ENCODE data around the gene SMIM32. TPM values are rescaled to one million over a fixed set of nuclear protein-coding genes. Genes with fewer than 3 reads are reported as not detected.

Gene SMIM32
- total and polyA plus RNA-seq, 9 of the 15 experiments (the other 6 are each of a cell fraction or from before 2014, with no cell fraction given) = not detected

- intact Hi-C loops (cut with micrococcal nuclease) (no loop called here), in situ Hi-C loops (cut with MboI) (loop anchor here (10.0 kb wide), 1 partner anchor 251 kb away; the partner anchor contains the start of gene LECT2)
- Histone ChIP-seq H3K4me3 (no peak overlapping the region), H3K9ac (ENCODE audit: insufficient read depth in 1 of 2, low read depth in 2 of 2, low read length in 2 of 2) (no peak overlapping the region), H3K27me3 (ENCODE audit: control insufficient read depth in 2 of 2, insufficient read depth in 2 of 2, low read length in 2 of 2) (peaks cover 12 to 60% of the 10 kb centered on the region in 2 experiments; a peak in 4 of 5 replicates), H3K27ac (ENCODE audit: extremely low read depth, low read depth, low read length) (no peak overlapping the region), H3K4me2 (ENCODE audit: insufficient read depth, low read length) (no peak overlapping the region), H4K20me1 (replicated peaks; ENCODE audit: control insufficient read depth, insufficient read depth, low read length) (peaks cover 6% of the 10 kb centered on the region; the same call in 1 of the 2 replicates), H3K79me2 (ENCODE audit: control insufficient read depth, insufficient read depth, low read length) (no peaks in the 10 kb centered on the region), H2AFZ (ENCODE audit: low read depth, low read length) (no peak overlapping the region), H3K9me1 (ENCODE audit: control insufficient read depth, insufficient read depth, low read length) (no peaks in the 10 kb centered on the region), H3K9me3 (replicated peaks; ENCODE audit: control insufficient read depth, insufficient read depth, low read depth, low read length) (no peaks in the 10 kb centered on the region), H3K4me1 (replicated peaks in 1 of 2; ENCODE audit: control insufficient read depth in 2 of 2, insufficient read depth in 2 of 2, low read length in 2 of 2) (no peaks in the 10 kb centered on the region; a peak in 1 of 5 replicates), H3K36me3 (ENCODE audit: control insufficient read depth, insufficient read depth, low read length) (no peaks in the 10 kb centered on the region)
- TF ChIP-seq CHD2 (IDR thresholded peaks at IDR 0.05; ENCODE audit: low read depth, low read length) (no peak), SMARCC2 (IDR thresholded peaks at IDR 0.05; ENCODE audit: low read depth) (no peak), ZNF3 (CRISPR knock-in tag; IDR thresholded peaks at IDR 0.05) (no peak), KLF1 (tag; IDR thresholded peaks at IDR 0.05) (no peak), HLTF (IDR thresholded peaks at IDR 0.05) (no peak), ZNF253 (CRISPR knock-in tag; conservative IDR thresholded peaks at IDR 0.05) (no peak), HES1 (IDR thresholded peaks at IDR 0.05; ENCODE audit: low read depth) (no peak), JUN (IDR thresholded peaks at IDR 0.05; ENCODE audit: borderline replicate concordance, low read depth, low read length) (no peak), JUN (CRISPR knock-in tag; IDR thresholded peaks at IDR 0.05; ENCODE audit: borderline replicate concordance) (no peak), ZNF589 (CRISPR knock-in tag; IDR thresholded peaks at IDR 0.05; ENCODE audit: low read depth) (no peak), TRIM24 (IDR thresholded peaks at IDR 0.05) (no peak), ATF4 (CRISPR knock-in tag; IDR thresholded peaks at IDR 0.05) (no peak), CREB5 (CRISPR knock-in tag; IDR thresholded peaks at IDR 0.05) (no peak), RBM25 (IDR thresholded peaks at IDR 0.05; ENCODE audit: low read depth, low read length, severe bottlenecking) (no peak)
- ATAC-seq (no peak), FAIRE-seq (no peak), DNase-seq (ENCODE audit: extremely low read depth in 1 of 4, low spot score in 3 of 4) (no peak)
- ChIA-PET POLR2A (no interaction called here), CTCF (ENCODE audit: low intra/inter-chr PET ratio) (no interaction called here)
- no TSS peak for BruUV-seq (replicated peaks)
- WGBS (ENCODE audit: insufficient coverage, low coverage, missing lambda C conversion rate) = 0% methylated on average over 4 of the region's 4 CpGs
Observed at GRCh38 chr5:136205941-136206340, 13.0 kb upstream of the SMIM32 start.

Measured in K562 (cell line).